GM21723 (cell line): ENCODE results near the gene DGCR2.

Experiments used
- ATAC-seq: cut with Tn5 transposase; IDR thresholded peaks from one replicate; pipeline ENCODE4 v1.9.1; 2021; ENCODE audit warnings: mild to moderate bottlenecking, moderate library complexity; ENCODE audit not compliant: unreplicated experiment

Gene DGCR2

GRCh38 chr22:19147195-19147780 lies 25.1 kb upstream of the DGCR2 start:
- no peak for ATAC-seq

DNA sequence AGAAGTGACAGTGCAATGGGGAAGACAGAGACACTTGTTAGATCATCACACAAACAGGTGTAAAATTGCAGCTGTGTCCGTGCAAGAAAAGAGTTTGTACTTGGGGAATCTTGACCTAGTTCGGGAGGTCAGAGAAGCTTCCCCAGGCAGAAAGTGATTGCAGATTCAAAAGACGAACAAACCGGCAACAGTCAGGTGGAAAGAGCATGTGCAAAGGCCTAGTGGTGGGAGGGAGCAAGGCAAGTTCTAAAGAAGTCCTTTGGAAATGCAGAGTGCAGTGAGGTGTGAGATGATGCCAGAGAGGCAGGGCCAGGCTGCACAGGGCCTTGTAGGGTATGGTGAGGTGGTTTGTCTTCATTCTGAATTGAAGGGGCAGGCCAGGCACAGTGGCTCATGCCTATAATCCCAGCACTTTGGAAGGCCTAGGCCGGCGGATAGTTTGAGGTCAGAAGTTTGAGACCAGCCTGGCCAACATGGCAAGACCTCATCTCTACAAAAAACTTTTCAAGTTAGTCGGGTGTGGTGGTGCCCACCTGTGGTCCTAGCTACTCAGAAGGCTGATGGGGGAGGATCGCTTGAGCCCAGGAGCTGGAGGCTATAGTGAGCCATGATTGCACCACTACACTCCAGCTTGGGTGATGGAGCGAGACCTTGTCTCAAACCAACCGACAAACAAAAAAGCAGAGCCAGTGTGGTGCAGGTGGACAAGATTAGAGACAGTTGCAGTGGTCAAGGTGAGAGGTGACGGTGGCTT lies 24.2 kb upstream of the DGCR2 start:
- ATAC-seq, result no peak

DNA sequence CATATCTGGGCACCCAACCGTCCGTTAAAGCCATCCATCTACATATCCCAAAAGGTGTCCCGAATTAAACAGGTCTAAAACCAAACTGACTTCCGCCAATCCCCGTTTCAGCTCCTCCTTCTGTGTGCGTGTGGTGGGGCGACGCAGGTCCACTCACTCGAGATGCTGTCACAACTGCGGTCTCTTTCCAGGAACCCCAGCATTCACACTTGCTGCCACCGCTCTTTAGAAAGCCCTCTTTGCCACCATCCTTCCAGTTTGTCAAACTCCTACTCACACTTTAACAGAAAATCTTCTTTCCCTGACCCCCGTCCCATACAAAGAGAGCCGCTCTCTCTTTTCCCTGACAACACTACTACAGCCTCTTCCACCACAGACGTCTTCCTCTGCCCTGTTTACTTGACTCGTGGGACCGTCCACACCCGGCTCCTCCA lies 21.8 kb upstream of the DGCR2 start:
- peak; percentile 12 for ATAC-seq

DNA sequence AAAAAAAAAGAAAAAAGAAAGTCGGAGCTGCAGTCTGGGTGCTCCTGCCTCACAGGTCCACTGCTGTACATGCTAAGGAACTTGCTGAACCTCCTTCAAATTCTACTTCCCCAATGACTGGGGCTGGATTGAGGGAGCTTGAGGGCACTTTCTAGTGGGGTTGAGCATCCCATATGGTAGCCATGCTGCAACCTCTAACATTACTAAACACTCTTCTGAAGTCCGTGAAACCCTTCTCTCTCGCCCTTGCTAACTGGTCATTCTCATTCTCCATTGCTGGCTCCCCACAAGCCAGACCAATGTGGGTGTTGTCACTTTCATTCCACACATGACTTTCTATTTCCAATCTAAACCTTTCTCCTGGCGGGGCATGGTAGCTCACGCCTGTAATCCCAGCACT lies 21.0 kb upstream of the DGCR2 start:
- no peak for ATAC-seq

GRCh38 chr22:19142394-19142793 lies 20.2 kb upstream of the DGCR2 start:
- ATAC-seq, result no peak

DNA sequence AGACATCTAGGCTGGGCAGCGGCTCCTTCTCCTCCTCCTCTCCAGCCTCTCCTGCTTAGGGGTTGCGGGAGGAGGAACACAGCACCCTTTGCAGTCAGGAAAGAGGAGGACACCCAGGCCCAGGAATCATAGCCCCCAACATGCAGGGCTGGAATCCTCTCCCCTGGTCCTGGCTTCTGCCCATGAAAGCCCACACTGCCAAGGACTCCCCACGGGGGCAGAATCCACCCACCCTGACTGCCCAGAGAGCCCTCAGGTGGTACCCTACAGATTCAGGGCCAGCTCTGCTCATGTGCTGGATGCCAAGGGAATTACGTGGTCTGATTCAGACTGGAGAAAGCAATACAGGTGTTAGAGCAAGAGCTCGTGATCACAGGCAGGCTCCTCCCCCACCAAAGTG lies 17.8 kb upstream of the DGCR2 start:
- ATAC-seq, result no peak

DNA sequence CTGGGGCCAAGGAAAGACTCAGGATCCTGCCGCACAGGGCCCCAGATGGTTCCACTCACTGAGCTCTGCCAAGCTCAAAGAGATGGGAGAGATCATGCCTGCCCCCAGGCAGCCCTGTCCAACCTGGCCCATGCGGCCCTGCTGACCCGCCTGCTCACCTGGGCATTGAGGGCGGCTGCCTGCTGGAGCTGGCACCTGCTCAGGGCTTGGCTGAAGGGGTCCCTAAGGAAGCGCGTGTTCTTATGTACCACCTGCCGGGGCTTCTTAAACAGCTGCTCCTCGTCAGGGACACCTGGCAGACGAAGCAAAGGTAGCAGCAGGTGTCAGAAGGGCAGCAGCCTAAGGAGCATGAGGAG lies 16.8 kb upstream of the DGCR2 start:
- ATAC-seq, result no peak

GRCh38 chr22:19138217-19139000 lies 16.2 kb upstream of the DGCR2 start:
- no peak for ATAC-seq

DNA sequence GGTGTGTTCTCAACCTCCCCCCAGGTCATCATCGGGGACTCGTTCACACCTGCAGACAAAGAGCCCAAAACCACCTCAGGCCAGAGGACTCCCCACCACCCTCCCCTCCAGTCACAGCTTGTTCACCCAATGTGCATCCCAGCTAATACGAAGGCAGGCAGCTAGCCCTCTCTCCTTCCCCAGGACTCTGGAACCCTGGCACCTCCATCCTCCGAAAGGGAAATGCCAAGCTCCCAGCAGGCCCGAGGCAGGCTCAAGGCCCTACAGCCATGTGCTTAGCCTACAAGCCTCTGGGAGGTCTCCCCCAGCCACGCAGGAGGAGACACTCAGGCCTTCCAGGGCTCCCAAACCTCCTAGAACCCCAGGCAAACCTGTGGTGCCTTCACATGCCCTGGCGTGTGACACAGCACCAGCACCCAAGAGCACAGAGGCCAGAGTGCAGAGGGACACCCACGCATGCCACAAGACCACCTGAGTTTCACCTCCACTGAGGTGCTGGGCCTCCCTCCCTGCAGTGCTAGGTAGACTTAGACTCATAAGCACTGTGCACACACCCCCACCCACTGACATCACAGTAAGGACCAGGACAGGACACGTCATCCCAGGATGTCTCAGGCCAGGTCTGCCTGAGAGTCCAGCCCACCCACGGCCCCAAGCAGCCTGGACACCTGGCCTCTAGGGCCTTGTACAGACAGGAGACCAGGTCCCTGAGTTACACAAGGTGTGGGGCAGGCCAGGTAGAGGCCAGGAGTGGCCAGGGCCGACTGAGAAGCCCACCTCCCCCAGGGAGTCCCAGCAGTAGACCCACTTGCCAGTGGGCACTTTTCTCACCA lies 15.4 kb upstream of the DGCR2 start:
- ATAC-seq, result no peak

DNA sequence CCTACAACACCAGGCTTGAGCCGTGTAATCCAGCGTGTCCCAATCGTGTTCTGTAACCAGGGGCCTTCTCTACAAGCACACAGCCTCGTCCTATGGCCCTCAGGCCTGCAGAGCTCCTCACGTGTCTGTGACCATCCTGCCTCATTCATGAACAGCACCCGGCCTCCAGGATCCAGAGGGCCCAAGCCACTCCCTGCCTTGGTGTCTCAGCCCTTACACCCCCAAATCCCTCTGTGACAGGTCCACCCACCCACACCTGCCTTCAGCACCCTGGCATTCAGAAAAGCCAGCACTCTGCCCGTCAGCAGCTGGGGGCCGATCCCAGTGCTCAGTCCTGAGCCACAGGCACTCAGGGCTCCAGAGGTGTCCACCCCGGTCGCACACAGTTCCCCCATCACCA lies 14.7 kb upstream of the DGCR2 start:
- ATAC-seq, result no peak

GRCh38 chr22:19134874-19135273 lies 12.7 kb upstream of the DGCR2 start:
- ATAC-seq, result no peak

DNA sequence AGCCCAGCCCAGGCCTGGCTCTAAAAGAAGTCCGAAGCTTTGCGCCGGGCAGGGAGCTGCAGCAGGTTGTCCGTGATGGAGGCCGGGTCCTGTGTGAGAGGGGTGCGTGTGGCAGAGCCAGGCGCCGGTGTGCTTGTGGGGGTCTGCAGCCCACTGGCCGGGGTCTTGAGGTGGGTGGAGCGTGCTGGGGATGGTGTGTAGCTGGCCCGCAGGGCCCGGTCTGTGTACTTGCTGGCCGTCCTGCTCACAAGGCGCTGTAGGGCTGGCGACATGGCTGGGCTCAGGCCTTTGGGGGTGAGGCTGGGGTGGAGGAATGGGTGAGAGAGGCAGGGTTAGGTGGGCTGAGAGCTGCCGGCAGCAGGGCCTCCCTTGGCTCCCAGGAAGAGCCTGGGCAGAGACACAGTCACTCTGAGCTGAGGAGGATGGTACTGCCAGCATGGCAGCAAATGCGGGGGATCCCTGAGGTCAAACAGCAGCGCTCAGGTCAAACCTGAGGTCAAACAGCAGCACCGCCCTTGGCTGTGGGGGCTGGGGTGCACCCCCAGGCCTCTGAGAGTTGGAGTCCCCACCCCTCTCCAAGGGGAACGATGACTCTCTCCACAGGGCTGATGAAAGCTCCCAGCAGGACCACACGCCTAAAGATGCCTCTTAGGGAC lies 12.1 kb upstream of the DGCR2 start:
- no peak for ATAC-seq

- no peak for ATAC-seq
These were observed 11.3 kb upstream of the DGCR2 start for GRCh38 chr22:19133561-19133960.

DNA sequence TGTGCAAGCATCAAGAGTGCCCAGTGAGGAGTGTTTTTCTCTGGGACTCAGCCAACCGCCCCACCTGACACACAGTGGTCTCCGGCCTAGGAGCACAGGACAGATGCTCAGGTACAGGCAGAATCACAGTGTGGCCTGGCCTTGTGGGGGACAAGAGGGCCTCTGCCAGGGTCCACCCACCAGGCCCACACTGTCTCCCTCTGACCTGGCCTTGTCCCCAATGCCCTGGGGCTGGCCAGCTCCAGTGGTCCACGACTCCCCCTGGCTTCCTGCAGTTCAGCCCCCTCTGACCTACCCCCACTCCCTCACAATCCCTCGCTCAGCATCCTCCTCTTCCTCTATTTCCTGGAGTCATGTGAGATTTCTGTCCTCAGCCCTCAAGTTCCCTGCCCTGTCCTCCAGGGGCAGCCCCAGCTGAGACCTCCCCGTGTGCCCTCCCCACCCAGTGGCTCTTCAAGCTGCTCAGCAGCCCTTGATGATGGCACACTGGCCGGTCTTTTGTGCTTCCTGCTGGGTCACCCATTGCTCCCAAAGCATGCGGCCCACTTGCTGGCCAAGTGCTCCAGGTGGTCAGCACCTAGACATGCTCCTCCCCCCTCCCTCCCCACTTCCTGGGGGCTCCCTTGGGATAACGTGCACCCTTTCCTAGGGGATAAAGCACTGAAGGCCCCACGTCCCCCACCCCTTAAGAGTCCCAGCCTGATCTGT lies 10.6 kb upstream of the DGCR2 start:
- no peak for ATAC-seq

- no peak for ATAC-seq
These were observed 9.9 kb upstream of the DGCR2 start for GRCh38 chr22:19132153-19132552.

- ATAC-seq, result no peak
These were observed 9.4 kb upstream of the DGCR2 start for GRCh38 chr22:19131685-19132015.

- ATAC-seq, result no peak
These were observed 8.9 kb upstream of the DGCR2 start, which contains the start of gene TSSK2 for GRCh38 chr22:19130959-19131684. TSSK2 (plus strand) TSS chr22:19131308; CDS start chr22:19131400, 92 bp downstream.

DNA sequence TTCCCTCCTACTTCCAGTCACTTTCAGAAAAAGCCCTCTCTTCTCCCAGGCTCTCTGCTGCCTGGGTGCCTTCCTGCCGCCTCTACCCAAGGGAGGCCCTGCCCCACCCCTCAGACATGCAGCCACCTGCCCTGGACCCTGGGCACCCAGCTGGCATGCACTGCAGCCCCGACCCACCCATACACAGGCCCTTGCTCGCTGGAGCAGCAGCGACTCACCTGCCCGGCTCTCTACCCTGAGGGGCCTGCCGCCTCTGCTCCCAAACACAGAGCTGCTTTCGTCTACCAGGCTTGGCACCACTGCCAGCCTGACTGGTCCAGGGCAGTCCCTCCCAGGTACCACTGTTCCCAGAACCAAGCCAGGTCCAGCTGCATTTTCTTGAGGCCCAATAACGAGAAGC lies 7.7 kb upstream of the DGCR2 start:
- ATAC-seq, result no peak

DNA sequence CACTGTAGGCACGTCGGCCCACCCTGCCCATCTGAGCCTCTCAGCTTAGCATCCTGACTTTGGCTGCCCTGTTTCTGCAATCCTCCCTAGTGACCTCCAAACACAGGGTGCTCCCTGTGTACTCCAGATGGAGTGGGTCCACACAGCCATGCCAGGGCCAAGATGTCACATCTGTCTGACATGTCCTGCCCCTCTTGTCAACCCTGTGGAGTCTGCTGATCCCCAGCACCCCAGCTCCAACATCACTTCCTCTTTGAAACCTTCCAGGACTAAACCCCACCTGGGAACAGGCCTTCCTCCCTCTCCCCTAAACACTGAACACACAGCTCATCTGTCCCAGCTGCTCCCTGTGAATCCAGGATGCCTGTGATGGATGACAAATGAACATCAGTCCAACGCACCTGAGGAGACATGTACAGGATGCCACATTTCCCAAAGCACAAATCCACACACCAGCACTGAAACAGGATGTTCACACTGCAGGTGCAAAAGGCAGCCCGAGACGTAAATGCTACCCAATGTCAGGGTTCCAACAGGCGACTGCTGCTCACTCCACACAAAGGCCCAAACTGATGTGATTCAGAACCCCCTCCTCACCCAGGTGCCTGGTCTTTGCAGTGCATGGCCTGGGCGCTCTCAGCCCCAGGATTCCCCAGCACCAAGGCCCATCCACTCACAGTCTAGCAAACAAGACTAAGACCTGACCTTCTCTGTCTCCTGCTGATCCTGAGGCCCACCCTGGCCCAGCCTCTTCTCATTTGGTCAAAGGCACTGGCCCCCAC lies 6.9 kb upstream of the DGCR2 start:
- ATAC-seq, result no peak
